ENCODE measurements around the gene RMND1.

Gene RMND1

DNA sequence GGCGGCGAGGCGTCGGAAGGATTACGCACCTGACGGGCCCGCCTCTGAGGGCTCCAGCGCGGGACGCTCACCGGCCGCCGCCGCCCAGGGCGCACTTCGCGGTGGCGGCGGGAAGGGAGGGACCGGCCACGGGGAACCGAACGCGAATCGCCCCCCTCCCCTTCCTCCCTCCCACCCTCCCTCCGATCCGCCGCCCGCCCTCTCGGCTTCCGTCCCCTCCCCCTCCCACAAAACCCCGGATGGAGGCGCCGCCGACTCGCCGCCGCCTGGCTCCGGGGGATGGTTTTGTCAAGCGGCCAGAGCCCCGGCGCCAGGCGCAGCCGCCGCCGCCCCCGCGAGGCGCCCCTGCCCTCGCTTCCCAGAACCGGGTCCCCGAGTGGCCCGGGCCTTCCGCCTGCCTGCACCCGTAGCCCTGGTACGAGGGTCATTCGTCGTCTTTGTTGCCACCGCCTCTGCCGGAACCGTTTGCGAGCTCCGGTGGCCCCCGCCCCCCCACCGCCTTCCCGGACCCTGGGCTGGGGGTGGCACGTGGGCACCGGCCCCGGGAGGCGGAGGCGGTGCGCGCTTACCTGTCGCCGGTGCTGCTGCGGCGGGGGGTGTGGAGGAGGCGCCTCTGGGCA lies 61.0 kb downstream of the RMND1 start:
- peak; percentile 83 for DNase-seq (ENCODE audit: low read depth)
- H3K4me3 ChIP-seq (ENCODE audit: low read depth, low read length), result peak overlapping the region; percentile 94
- TF ChIP-seq POLR2A (IDR thresholded peaks at IDR 0.05; ENCODE audit: extremely low read depth, insufficient read length) (no peak), CTCF (IDR thresholded peaks at IDR 0.05; ENCODE audit: low read depth, low read length) (no peak), MYC (IDR thresholded peaks at IDR 0.05; ENCODE audit: low read depth, low read length) (no peak; the same call in 1 of the 2 replicates)
- TF ChIP-seq, protein P1, sequence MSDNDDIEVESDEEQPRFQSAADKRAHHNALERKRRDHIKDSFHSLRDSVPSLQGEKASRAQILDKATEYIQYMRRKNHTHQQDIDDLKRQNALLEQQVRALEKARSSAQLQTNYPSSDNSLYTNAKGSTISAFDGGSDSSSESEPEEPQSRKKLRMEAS (IDR thresholded peaks at IDR 0.05; ENCODE audit: low read depth, low read length), result no peak

DNA sequence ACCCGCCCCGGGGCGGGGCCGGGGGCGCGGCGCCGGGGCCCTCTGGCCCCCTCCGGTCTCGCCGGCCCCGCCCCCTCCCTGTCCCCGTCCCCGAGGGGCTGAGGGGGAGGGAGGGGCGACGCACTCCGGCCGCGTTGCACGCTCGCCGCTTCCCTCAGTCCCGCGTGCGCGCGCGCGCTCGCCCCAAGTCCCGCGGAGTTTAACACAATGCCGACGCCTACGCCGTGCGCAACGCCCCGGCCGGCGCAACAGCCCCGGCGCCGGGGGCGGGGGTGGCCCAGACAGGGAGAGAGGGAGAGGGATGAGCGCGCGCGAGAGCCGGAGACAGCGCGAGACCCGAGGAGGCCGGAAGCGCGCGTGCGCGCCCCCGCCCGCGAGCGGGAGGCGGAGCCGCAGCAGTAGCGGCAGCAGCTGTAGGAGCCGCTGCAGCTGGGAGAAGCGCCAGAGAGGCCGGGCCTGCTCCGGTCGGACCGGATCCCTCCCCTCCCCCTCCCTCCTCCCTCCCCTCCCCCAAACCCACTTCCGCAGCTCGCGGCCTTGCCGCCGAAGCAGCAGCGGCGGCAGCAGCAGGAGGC lies 61.6 kb downstream of the RMND1 start:
- peak overlapping the region; percentile 94 for H3K4me3 ChIP-seq (ENCODE audit: low read depth, low read length)
- TF ChIP-seq CTCF (IDR thresholded peaks at IDR 0.05; ENCODE audit: low read depth, low read length), result no peak
- TF ChIP-seq MYC (IDR thresholded peaks at IDR 0.05; ENCODE audit: low read depth, low read length), result peak; percentile 78
- TF ChIP-seq POLR2A (IDR thresholded peaks at IDR 0.05; ENCODE audit: extremely low read depth, insufficient read length), result peak; percentile 35
- TF ChIP-seq, protein P1 (IDR thresholded peaks at IDR 0.05; ENCODE audit: low read depth, low read length), result peak; percentile 36; the same call in 1 of the 2 replicates
- peak; percentile 99 for DNase-seq (ENCODE audit: low read depth)

GRCh38 chr6:151389618-151390275 lies 62.2 kb downstream of the RMND1 start:
- H3K4me3 ChIP-seq (ENCODE audit: low read depth, low read length), result peak overlapping the region; percentile 88
- peak; percentile 82 for DNase-seq (ENCODE audit: low read depth)
- TF ChIP-seq, protein P1 (IDR thresholded peaks at IDR 0.05; ENCODE audit: low read depth, low read length), result peak; percentile 51; the same call in 1 of the 2 replicates
- TF ChIP-seq POLR2A (IDR thresholded peaks at IDR 0.05; ENCODE audit: extremely low read depth, insufficient read length), result peak; percentile 89
- 0 out of 2 replicates have a peak, but pooled peaks have one; percentile 15 for TF ChIP-seq MYC (IDR thresholded peaks at IDR 0.05; ENCODE audit: low read depth, low read length)
- TF ChIP-seq CTCF (IDR thresholded peaks at IDR 0.05; ENCODE audit: low read depth, low read length), result no peak

GRCh38 chr6:151388997-151389617 lies 62.8 kb downstream of the RMND1 start:
- H3K4me3 ChIP-seq (ENCODE audit: low read depth, low read length), result peak overlapping the region; percentile 88
- no peak for DNase-seq (ENCODE audit: low read depth)
- TF ChIP-seq, protein P1 (IDR thresholded peaks at IDR 0.05; ENCODE audit: low read depth, low read length), result no peak
- TF ChIP-seq MYC (IDR thresholded peaks at IDR 0.05; ENCODE audit: low read depth, low read length), result no peak
- TF ChIP-seq CTCF (IDR thresholded peaks at IDR 0.05; ENCODE audit: low read depth, low read length), result no peak
- no peak for TF ChIP-seq POLR2A (IDR thresholded peaks at IDR 0.05; ENCODE audit: extremely low read depth, insufficient read length)

DNA sequence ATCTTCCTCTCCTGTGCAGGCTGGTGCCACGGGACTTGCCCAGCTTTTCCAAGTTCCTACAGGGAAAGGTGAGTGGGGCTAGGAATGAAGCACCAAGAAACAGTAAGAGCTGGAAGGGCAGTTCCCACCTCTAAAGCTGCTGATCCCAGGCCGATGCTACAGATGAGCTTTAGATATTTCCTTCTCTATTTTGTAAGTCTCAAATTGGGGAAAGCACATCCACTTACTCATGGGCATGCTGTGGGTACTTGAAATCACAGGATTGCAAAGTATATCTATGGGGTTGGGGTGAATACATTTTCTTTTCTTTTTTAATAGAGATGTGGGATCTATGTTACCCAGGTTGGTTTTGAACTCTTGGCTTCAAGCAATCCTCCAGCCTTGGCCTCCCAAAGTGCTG lies 63.7 kb downstream of the RMND1 start:
- TF ChIP-seq MYC (IDR thresholded peaks at IDR 0.05; ENCODE audit: low read depth, low read length) (no peak), POLR2A (IDR thresholded peaks at IDR 0.05; ENCODE audit: extremely low read depth, insufficient read length) (no peak), CTCF (IDR thresholded peaks at IDR 0.05; ENCODE audit: low read depth, low read length) (no peak)
- TF ChIP-seq, protein P1 (IDR thresholded peaks at IDR 0.05; ENCODE audit: low read depth, low read length), result no peak
- H3K4me3 ChIP-seq (ENCODE audit: low read depth, low read length), result no peak overlapping the region
- no peak for DNase-seq (ENCODE audit: low read depth)
